ENCODE data around the gene DUOXA2.

DNA sequence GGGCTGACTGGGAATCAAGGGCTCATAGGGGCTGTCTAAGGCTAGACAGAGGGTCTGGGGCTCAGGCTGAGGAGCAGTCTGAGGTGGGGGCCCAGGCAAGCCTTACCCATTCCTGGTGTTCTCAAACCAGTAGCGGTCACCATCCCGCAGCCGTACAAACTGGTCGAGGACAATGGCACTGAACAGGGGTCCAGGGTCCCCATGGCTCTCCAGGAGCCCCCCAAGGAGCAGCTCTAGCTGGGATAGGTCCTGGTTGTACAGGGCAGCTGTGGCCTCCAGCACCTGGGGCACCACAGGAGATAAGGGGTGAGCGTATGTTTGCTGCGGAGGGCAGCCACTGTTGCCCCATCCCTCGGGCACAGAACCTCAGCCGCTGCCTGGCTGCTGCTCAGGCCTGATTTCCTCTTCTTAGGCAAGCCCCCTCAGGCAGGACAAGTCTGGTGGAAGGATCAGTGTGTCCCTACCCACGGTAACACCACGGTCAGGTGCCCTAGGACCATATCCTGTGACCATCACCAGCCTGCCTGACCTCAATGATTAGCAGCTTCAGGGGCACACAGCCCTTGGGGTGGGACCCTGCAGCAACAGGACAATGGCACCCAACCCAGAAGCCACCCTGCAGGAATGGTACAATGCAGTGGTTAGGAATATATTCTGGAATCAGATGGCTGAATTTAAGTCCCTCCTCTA lies 6.0 kb upstream of the DUOXA2 start:
- TF ChIP-seq ZNF274 (IDR thresholded peaks at IDR 0.05; ENCODE audit: low read depth, low read length) (no peak), YY1 (IDR thresholded peaks at IDR 0.05; ENCODE audit: insufficient read depth, insufficient read length) (no peak), SUZ12 (IDR thresholded peaks at IDR 0.05; ENCODE audit: extremely low read depth, insufficient read depth, insufficient read length) (no peak)
